Fibroblast of lung (primary cell): Measurements from ENCODE around the gene LHX2. TPM values are rescaled to one million over a fixed set of nuclear protein-coding genes. Genes with fewer than 3 reads are reported as not detected.

Source experiments
- DNase-seq, 2 donors: peaks; one replicate each; pipeline versions ENCODE4 v3.0.0 to v3.0.0-alpha.2; 2010; ENCODE audit warnings: low read depth in 2 of 2
- H2AFZ ChIP-seq: 2 replicates; pipeline ENCODE4 v1.5.1; 2012; ENCODE audit warnings: low read length, control low read depth, inconsistent platforms
- H3K27ac ChIP-seq: 2 replicates; pipeline ENCODE4 v1.5.1; 2011; ENCODE audit warnings: low read length, control low read depth; ENCODE audit not compliant: insufficient read depth
- H3K27me3 ChIP-seq: 2 replicates; pipeline ENCODE4 v1.5.1; 2011; ENCODE audit warnings: mild to moderate bottlenecking, low read length; ENCODE audit not compliant: control insufficient read depth, insufficient read depth
- H3K36me3 ChIP-seq: 2 replicates; pipeline ENCODE4 v1.5.1; 2011; ENCODE audit warnings: low read length; ENCODE audit not compliant: control insufficient read depth, insufficient read depth
- H3K4me1 ChIP-seq: 2 replicates; pipeline ENCODE4 v1.5.1; 2011; ENCODE audit warnings: low read length; ENCODE audit not compliant: control insufficient read depth, insufficient read depth; ENCODE audit errors: extremely low read depth
- H3K4me2 ChIP-seq: 2 replicates; pipeline ENCODE4 v1.5.1; 2011; ENCODE audit warnings: low read length, control low read depth; ENCODE audit not compliant: insufficient read depth; ENCODE audit errors: extremely low read depth
- H3K4me3 ChIP-seq, 4 experiments: fragments of 200-600 bp in 1 of 4; sonication (generic) in 1 of 4; replicated peaks in 1 of 4; 2 replicates each; pipeline ENCODE4 v1.5.1; 2011 to 2016; ENCODE audit warnings: low read length in 4 of 4, low read depth in 3 of 4, mild to moderate bottlenecking in 3 of 4, control low read depth in 2 of 4, inconsistent platforms in 1 of 4, mixed read lengths in 1 of 4; ENCODE audit not compliant: insufficient read depth in 1 of 4; ENCODE audit errors: control extremely low read depth in 1 of 4
- H3K79me2 ChIP-seq: 2 replicates; pipeline ENCODE4 v1.5.1; 2012; ENCODE audit warnings: mild to moderate bottlenecking, low read length, inconsistent platforms; ENCODE audit not compliant: control insufficient read depth, insufficient read depth
- H3K9ac ChIP-seq: 2 replicates; pipeline ENCODE4 v1.5.1; 2011; ENCODE audit warnings: mild to moderate bottlenecking, low read length, control low read depth; ENCODE audit not compliant: insufficient read depth
- H3K9me3 ChIP-seq: 2 replicates; pipeline ENCODE4 v1.5.1; 2012; ENCODE audit warnings: low read depth, low read length; ENCODE audit not compliant: control insufficient read depth, insufficient read depth
- H4K20me1 ChIP-seq: 2 replicates; pipeline ENCODE4 v1.5.1; 2011; ENCODE audit warnings: low read length; ENCODE audit not compliant: control insufficient read depth, insufficient read depth; ENCODE audit errors: extremely low read depth
- CTCF ChIP-seq, 2 donors: IDR thresholded peaks in 1 of 2; conservative IDR thresholded peaks in 1 of 2; 1 replicate in 1 of 2; 2 replicates in 1 of 2; pipeline ENCODE4 v1.5.1; 2011 to 2012; ENCODE audit warnings: low read length in 2 of 2, control low read depth in 1 of 2, inconsistent platforms in 1 of 2, low read depth in 1 of 2, mild to moderate bottlenecking in 1 of 2
- EZH2 ChIP-seq: IDR thresholded peaks from 2 replicates; pipeline ENCODE4 v1.5.1; 2012; ENCODE audit warnings: low read length, control low read depth, mild to moderate bottlenecking; ENCODE audit errors: missing control alignments
- polyA plus RNA-seq, 2 donors: library from polyadenylated mRNA; depleted of rRNA in 1 of 2; stranded (reverse) in 1 of 2; unstranded in 1 of 2; fragments of >200 nt; gene quantifications; 2 replicates each; pipeline ENCODE4 v1.2.1, GENCODE V29; 2011 to 2012; ENCODE audit warnings: missing spikeins in 1 of 2
- total RNA-seq: library from RNA; depleted of rRNA; stranded (reverse); fragments of >200 nt; gene quantifications from 2 replicates; pipeline ENCODE4 v1.2.1, GENCODE V29; 2014

Gene LHX2
- total and polyA plus RNA-seq, 2 donors (not counting 1 experiment from before 2014, with no cell fraction given), result not detected

GRCh38 chr9:123996731-123997421 lies 14.7 kb upstream of the LHX2 start:
- H3K79me2 ChIP-seq, result no peaks in the 10 kb centered on the region
- DNase-seq, result no peak
- H3K4me2 ChIP-seq, result no peak overlapping the region
- no peaks in the 10 kb centered on the region for H4K20me1 ChIP-seq
- H3K27ac ChIP-seq, result no peak overlapping the region
- TF ChIP-seq CTCF (conservative IDR thresholded peaks at IDR 0.05 in 1 of 2, IDR thresholded peaks at IDR 0.05 in 1 of 2; ENCODE audit: low read depth in 1 of 2, low read length in 2 of 2) (no peak), EZH2 (peak; percentile 69)
- no peak overlapping the region for H3K4me3 ChIP-seq
- no peak overlapping the region for H2AFZ ChIP-seq
- H3K27me3 ChIP-seq, result peaks cover 52% of the 10 kb centered on the region
- no peaks in the 10 kb centered on the region for H3K9me3 ChIP-seq
- no peak overlapping the region for H3K9ac ChIP-seq
- H3K36me3 ChIP-seq, result no peaks in the 10 kb centered on the region
- no peaks in the 10 kb centered on the region for H3K4me1 ChIP-seq

GRCh38 chr9:123997665-123998277 lies 13.8 kb upstream of the LHX2 start:
- Histone ChIP-seq H3K9me3 (no peaks in the 10 kb centered on the region), H2AFZ (no peak overlapping the region), H3K27ac (no peak overlapping the region), H3K4me3 (no peak overlapping the region), H4K20me1 (no peaks in the 10 kb centered on the region), H3K27me3 (peaks cover 60% of the 10 kb centered on the region), H3K9ac (no peak overlapping the region), H3K4me1 (no peaks in the 10 kb centered on the region), H3K4me2 (no peak overlapping the region), H3K36me3 (no peaks in the 10 kb centered on the region), H3K79me2 (no peaks in the 10 kb centered on the region)
- DNase-seq, result no peak
- peak; percentile 6 for TF ChIP-seq EZH2
- no peak for TF ChIP-seq CTCF (conservative IDR thresholded peaks at IDR 0.05 in 1 of 2, IDR thresholded peaks at IDR 0.05 in 1 of 2; ENCODE audit: low read depth in 1 of 2, low read length in 2 of 2)

- no peak for DNase-seq
- Histone ChIP-seq H3K9ac (no peak overlapping the region), H3K27me3 (peaks cover 63% of the 10 kb centered on the region), H3K4me1 (no peaks in the 10 kb centered on the region), H4K20me1 (no peaks in the 10 kb centered on the region), H2AFZ (no peak overlapping the region), H3K36me3 (no peaks in the 10 kb centered on the region), H3K79me2 (no peaks in the 10 kb centered on the region), H3K4me2 (no peak overlapping the region), H3K4me3 (no peak overlapping the region), H3K27ac (no peak overlapping the region), H3K9me3 (no peaks in the 10 kb centered on the region)
- TF ChIP-seq EZH2, result no peak
- TF ChIP-seq CTCF (conservative IDR thresholded peaks at IDR 0.05 in 1 of 2, IDR thresholded peaks at IDR 0.05 in 1 of 2; ENCODE audit: low read depth in 1 of 2, low read length in 2 of 2), result no peak
Measured at GRCh38 chr9:123998278-123998925, 13.2 kb upstream of the LHX2 start.
